Measurements from ENCODE around the gene CHAF1A.

The CHAF1A gene

DNA sequence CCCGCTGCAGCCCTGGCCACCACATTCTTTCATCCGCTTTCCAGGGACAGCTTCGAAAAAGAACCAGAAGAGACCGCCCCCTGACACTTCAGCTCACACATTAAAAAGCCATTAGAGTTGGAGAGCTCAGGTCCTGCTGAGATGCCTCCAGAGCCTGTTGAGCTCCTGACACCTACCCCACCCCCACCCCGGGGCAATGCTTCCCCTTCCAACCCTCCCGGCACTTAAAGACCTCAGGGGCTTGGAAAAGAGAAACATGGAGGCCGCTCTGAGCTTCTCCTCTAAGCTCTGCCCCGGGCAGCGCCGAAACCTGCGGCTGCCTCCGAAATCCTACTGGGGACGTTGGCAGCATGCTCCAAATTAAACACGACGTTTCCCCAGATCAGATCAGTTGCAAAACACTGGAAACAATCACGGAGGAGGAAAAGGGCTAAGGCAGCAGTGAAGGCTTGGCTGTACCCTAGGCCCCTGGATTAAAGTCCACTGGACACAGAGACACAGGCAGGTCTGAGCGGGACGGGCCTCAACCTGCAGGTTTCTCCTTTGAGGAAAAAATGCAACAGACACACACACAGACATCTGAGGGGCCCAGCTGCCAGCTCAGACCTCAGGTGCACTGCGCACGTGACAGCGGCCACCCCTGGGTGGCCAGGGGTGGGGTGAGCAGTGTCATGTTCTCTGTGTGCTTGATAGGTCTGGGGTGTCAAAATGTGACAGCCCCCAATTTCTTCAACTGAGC, 11.7 kb upstream of the CHAF1A start:
- no peak for DNase-seq (ENCODE audit: low spot score in 2 of 2)
- H3K9me3 Mint-ChIP-seq, result no peaks in the 10 kb centered on the region
- H3K27me3 Mint-ChIP-seq, result no peaks in the 10 kb centered on the region
- H3K4me3 Mint-ChIP-seq, result peak overlapping the region; percentile 33
- no peak for ATAC-seq (replicated peaks; ENCODE audit: extremely low read depth, poor library complexity, severe bottlenecking)
- H3K36me3 Mint-ChIP-seq (ENCODE audit: insufficient read depth), result peaks cover 16% of the 10 kb centered on the region
- H3K27ac Mint-ChIP-seq (ENCODE audit: low read depth), result peak overlapping the region; percentile 60
- peaks cover 32% of the 10 kb centered on the region for H3K4me1 Mint-ChIP-seq

- DNase-seq (ENCODE audit: low spot score in 2 of 2), result no peak
- Mint-ChIP-seq H3K27ac (ENCODE audit: low read depth) (no peak overlapping the region), H3K4me1 (peaks cover 32% of the 10 kb centered on the region), H3K4me3 (no peak overlapping the region), H3K27me3 (no peaks in the 10 kb centered on the region), H3K36me3 (ENCODE audit: insufficient read depth) (peaks cover 17% of the 10 kb centered on the region), H3K9me3 (no peaks in the 10 kb centered on the region)
- no peak for ATAC-seq (replicated peaks; ENCODE audit: extremely low read depth, poor library complexity, severe bottlenecking)
Measured at GRCh38 chr19:4391306-4391693, 11.1 kb upstream of the CHAF1A start.

- Mint-ChIP-seq H3K4me3 (no peak overlapping the region), H3K4me1 (peaks cover 38% of the 10 kb centered on the region), H3K9me3 (no peaks in the 10 kb centered on the region), H3K27me3 (no peaks in the 10 kb centered on the region), H3K27ac (ENCODE audit: low read depth) (peak overlapping the region; percentile 55), H3K36me3 (ENCODE audit: insufficient read depth) (peaks cover 20% of the 10 kb centered on the region)
- ATAC-seq (replicated peaks; ENCODE audit: extremely low read depth, poor library complexity, severe bottlenecking) (no peak), DNase-seq (ENCODE audit: low spot score in 2 of 2) (no peak)
Measured at GRCh38 chr19:4391701-4392483, 10.5 kb upstream of the CHAF1A start.

- Mint-ChIP-seq H3K27ac (ENCODE audit: low read depth) (no peak overlapping the region), H3K27me3 (no peaks in the 10 kb centered on the region), H3K4me3 (no peak overlapping the region), H3K36me3 (ENCODE audit: insufficient read depth) (peaks cover 22% of the 10 kb centered on the region), H3K4me1 (peaks cover 45% of the 10 kb centered on the region), H3K9me3 (no peaks in the 10 kb centered on the region)
- DNase-seq (ENCODE audit: low spot score in 2 of 2), result no peak
- no peak for ATAC-seq (replicated peaks; ENCODE audit: extremely low read depth, poor library complexity, severe bottlenecking)
Measured at GRCh38 chr19:4393947-4394590, 8.4 kb upstream of the CHAF1A start.

DNA sequence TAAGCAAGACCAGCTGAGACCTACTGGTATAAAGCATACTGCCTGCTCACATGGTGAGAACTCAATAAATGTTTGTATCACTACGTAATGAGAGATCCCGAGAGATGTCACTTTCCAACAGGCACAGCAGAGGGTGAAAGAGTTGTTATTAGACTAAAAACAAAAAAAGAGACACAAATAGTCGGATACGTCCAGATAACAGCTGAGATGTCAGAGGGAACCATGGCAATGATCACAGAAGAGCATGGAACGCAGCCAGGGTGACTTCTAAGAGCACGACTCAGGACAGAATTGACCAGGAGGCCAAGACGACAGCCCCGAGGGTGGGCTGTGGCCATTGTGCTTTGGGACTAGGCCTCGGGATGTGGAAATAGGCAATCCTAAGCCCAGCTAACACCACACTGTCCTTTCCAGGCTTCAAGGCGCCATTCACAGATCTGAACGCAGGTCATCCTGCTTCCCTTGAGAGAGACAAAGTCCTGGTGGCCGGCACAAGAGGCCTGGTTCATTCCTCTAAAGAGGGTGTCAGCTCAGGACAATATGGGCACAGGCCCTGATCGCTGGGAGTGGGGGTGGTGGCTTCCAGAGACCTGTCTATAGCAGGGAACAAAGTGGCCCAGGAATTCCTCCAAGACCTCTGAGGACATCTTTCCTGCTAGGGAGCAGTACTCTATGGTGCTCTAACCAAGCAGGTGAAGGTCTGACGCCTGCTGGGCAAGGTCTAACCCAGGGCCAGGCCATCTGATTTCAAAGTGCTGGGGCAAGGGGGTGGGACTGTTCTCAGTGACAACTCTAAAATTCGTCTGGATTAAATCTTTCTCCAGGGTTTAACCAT, 5.3 kb upstream of the CHAF1A start:
- Mint-ChIP-seq H3K27me3 (no peaks in the 10 kb centered on the region), H3K4me1 (peaks cover 60% of the 10 kb centered on the region), H3K4me3 (no peak overlapping the region), H3K36me3 (ENCODE audit: insufficient read depth) (peaks cover 29% of the 10 kb centered on the region), H3K27ac (ENCODE audit: low read depth) (no peak overlapping the region), H3K9me3 (no peaks in the 10 kb centered on the region)
- DNase-seq (ENCODE audit: low spot score in 2 of 2) (no peak), ATAC-seq (replicated peaks; ENCODE audit: extremely low read depth, poor library complexity, severe bottlenecking) (no peak)

GRCh38 chr19:4399812-4400134, 2.7 kb upstream of the CHAF1A start:
- ATAC-seq (replicated peaks; ENCODE audit: extremely low read depth, poor library complexity, severe bottlenecking) (no peak), DNase-seq (ENCODE audit: low spot score in 2 of 2) (no peak)
- peaks cover 28% of the 10 kb centered on the region for H3K36me3 Mint-ChIP-seq (ENCODE audit: insufficient read depth)
- H3K4me1 Mint-ChIP-seq, result peaks cover 60% of the 10 kb centered on the region
- H3K4me3 Mint-ChIP-seq, result peak overlapping the region; percentile 75
- no peaks in the 10 kb centered on the region for H3K9me3 Mint-ChIP-seq
- H3K27ac Mint-ChIP-seq (ENCODE audit: low read depth), result peak overlapping the region; percentile 98
- H3K27me3 Mint-ChIP-seq, result no peaks in the 10 kb centered on the region

GRCh38 chr19:4400135-4400936, 2.1 kb upstream of the CHAF1A start, which contains the start of gene SH3GL1:
Gene SH3GL1, minus strand, starts transcription at chr19:4400547. Its CDS starts 179 bp downstream, at chr19:4400368.
- Mint-ChIP-seq H3K4me1 (peaks cover 55% of the 10 kb centered on the region), H3K4me3 (peak within 1 kb of the TSS; percentile 75), H3K9me3 (no peaks in the 10 kb centered on the region), H3K27ac (ENCODE audit: low read depth) (peak within 1 kb of the TSS; percentile 98), H3K36me3 (ENCODE audit: insufficient read depth) (peaks cover 27% of the 10 kb centered on the region), H3K27me3 (no peaks in the 10 kb centered on the region)
- peak; percentile 57 for ATAC-seq (replicated peaks; ENCODE audit: extremely low read depth, poor library complexity, severe bottlenecking)
- peak; percentile 87 to 90 for DNase-seq (ENCODE audit: low spot score in 2 of 2)

- Mint-ChIP-seq H3K4me3 (peak overlapping the region; percentile 75), H3K4me1 (peaks cover 50% of the 10 kb centered on the region), H3K27me3 (no peaks in the 10 kb centered on the region), H3K36me3 (ENCODE audit: insufficient read depth) (peaks cover 19% of the 10 kb centered on the region), H3K27ac (ENCODE audit: low read depth) (peak overlapping the region; percentile 96), H3K9me3 (no peaks in the 10 kb centered on the region)
- DNase-seq (ENCODE audit: low spot score in 2 of 2) (no peak), ATAC-seq (replicated peaks; ENCODE audit: extremely low read depth, poor library complexity, severe bottlenecking) (no peak)
Measured at GRCh38 chr19:4401769-4402170, 670 bp upstream of the CHAF1A start.

- H3K4me3 Mint-ChIP-seq, result peak overlapping the region; percentile 75
- ATAC-seq (replicated peaks; ENCODE audit: extremely low read depth, poor library complexity, severe bottlenecking), result no peak
- H3K27ac Mint-ChIP-seq (ENCODE audit: low read depth), result peak overlapping the region; percentile 96
- peaks cover 40% of the 10 kb centered on the region for H3K4me1 Mint-ChIP-seq
- peaks cover 15% of the 10 kb centered on the region for H3K36me3 Mint-ChIP-seq (ENCODE audit: insufficient read depth)
- DNase-seq (ENCODE audit: low spot score in 2 of 2), result no peak
- H3K9me3 Mint-ChIP-seq, result no peaks in the 10 kb centered on the region
- H3K27me3 Mint-ChIP-seq, result no peaks in the 10 kb centered on the region
Measured at GRCh38 chr19:4403005-4403761, 743 bp downstream of the CHAF1A start.

- Mint-ChIP-seq H3K27ac (ENCODE audit: low read depth) (no peak overlapping the region), H3K9me3 (no peaks in the 10 kb centered on the region), H3K4me3 (no peak overlapping the region), H3K27me3 (no peaks in the 10 kb centered on the region), H3K4me1 (peaks cover 23% of the 10 kb centered on the region), H3K36me3 (ENCODE audit: insufficient read depth) (peaks cover 10% of the 10 kb centered on the region)
- DNase-seq (ENCODE audit: low spot score in 2 of 2) (no peak), ATAC-seq (replicated peaks; ENCODE audit: extremely low read depth, poor library complexity, severe bottlenecking) (no peak)
Measured at GRCh38 chr19:4405977-4406376, 3.5 kb downstream of the CHAF1A start.

DNA sequence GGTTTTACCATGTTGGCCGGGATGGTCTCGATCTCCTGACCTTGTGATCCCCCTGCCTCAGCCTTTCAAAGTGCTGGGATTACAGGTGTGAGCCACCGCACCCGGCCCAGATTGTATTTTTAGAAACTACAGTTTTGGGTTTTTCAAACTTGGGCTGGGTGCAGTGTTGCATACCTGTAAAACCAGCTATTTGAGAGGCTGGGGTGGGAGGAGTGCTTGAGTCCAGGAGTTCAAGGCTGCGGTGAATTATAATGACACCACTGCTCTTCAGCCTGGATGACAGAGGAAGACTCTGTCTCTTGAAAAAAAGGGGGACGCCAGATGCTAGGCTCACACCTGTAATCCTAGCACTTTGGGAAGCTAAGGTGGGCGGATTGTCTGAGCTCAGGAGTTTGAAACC, 4.2 kb downstream of the CHAF1A start:
- Mint-ChIP-seq H3K9me3 (no peaks in the 10 kb centered on the region), H3K27ac (ENCODE audit: low read depth) (no peak overlapping the region), H3K4me1 (peaks cover 17% of the 10 kb centered on the region), H3K36me3 (ENCODE audit: insufficient read depth) (peaks cover 10% of the 10 kb centered on the region), H3K4me3 (no peak overlapping the region), H3K27me3 (no peaks in the 10 kb centered on the region)
- DNase-seq (ENCODE audit: low spot score in 2 of 2) (no peak), ATAC-seq (replicated peaks; ENCODE audit: extremely low read depth, poor library complexity, severe bottlenecking) (no peak)

Data from central memory CD8-positive, alpha-beta T cell (primary cell).